Measurements from ENCODE around the gene DUOXA1. TPM values are rescaled to one million over a fixed set of nuclear protein-coding genes. Genes with fewer than 3 reads are reported as not detected.
"Not testable (repeated sequence)": the region's sequence is repeated elsewhere in the genome, so short reads cannot be mapped to it uniquely, and the experiment has no call there.

The DUOXA1 gene
- total RNA-seq, 1 donor from 2014 or later = not detected

- FAIRE-seq (no peak), DNase-seq (ENCODE audit: low spot score in 2 of 2) (no peak)
Measured at GRCh38 chr15:45151998-45152828, 22.5 kb upstream of the DUOXA1 start.

GRCh38 chr15:45150997-45151396, 21.3 kb upstream of the DUOXA1 start:
- FAIRE-seq = no peak
- DNase-seq (ENCODE audit: low spot score in 2 of 2) = no peak

GRCh38 chr15:45150481-45150880, 20.8 kb upstream of the DUOXA1 start:
- no peak for FAIRE-seq
- no peak for DNase-seq (ENCODE audit: low spot score in 2 of 2)

GRCh38 chr15:45149060-45149459, 19.4 kb upstream of the DUOXA1 start:
- FAIRE-seq (no peak), DNase-seq (ENCODE audit: low spot score in 2 of 2) (no peak)

GRCh38 chr15:45148076-45149059, 18.7 kb upstream of the DUOXA1 start:
- DNase-seq (ENCODE audit: low spot score in 2 of 2) (no peak), FAIRE-seq (no peak)

GRCh38 chr15:45147606-45148005, 17.9 kb upstream of the DUOXA1 start:
- FAIRE-seq = no peak

DNA sequence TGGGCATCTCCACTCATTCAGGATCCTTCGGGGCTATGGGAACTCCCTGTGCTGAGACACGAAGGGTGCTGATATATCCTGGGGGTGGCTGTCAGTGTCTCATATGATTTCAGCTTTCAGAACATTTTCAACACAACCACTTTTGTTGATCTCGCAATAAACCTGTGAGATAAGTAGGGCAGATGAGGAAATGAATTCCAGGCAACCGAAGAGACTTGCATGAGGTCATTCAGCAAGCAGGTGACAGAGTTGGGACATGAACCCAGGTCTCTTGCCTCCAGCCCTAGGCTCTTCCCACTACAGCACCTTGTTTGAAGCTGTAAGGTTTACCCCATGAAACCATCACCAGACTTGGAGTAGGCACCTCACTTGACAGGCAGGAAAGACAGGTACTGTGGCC, 16.7 kb upstream of the DUOXA1 start:
- DNase-seq (ENCODE audit: low spot score in 2 of 2) = no peak
- no peak for FAIRE-seq

More at GRCh38 chr15:45147606-45148005, 17.9 kb upstream of the DUOXA1 start:
- DNase-seq (ENCODE audit: low spot score in 2 of 2) = no peak

DNA sequence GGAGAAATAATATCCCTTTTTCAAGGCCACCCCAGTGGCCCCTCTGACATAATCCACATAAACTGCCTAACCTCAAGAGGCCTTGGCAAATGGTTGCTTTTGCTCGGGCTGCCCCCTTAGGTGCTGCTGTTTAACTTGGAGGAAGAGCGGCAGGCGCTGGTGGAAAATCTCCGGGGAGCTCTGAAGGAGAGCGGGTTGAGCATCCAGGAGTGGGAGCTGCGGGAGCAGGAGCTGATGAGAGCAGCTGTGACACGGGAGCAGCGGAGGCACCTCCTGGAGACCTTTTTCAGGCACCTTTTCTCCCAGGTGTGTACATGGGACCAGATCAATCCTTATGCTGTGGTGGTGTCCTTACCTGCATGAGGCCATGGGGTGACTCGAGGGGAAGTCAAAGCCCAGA, 15.1 kb upstream of the DUOXA1 start:
- no peak for DNase-seq (ENCODE audit: low spot score in 2 of 2)
- FAIRE-seq = no peak

DNA sequence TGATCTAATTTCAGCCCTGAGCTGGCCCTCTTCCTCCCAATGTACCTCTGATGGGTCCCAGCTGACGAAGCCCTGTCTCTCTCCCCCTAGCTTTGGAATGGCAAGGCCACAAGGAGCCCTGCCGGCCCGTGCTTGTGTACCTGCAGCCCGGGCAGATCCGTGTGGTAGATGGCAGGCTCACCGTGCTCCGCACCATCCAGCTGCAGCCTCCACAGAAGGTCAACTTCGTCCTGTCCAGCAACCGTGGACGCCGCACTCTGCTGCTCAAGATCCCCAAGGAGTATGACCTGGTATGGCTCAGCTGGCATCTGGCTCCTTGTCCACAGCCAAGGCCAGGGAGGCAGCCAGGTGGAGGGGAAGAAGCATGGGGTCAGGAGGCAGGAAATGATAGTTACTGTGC, 14.3 kb upstream of the DUOXA1 start:
- FAIRE-seq (no peak), DNase-seq (ENCODE audit: low spot score in 2 of 2) (no peak)

GRCh38 chr15:45143056-45143455, 13.4 kb upstream of the DUOXA1 start:
- FAIRE-seq = no peak
- no peak for DNase-seq (ENCODE audit: low spot score in 2 of 2)

DNA sequence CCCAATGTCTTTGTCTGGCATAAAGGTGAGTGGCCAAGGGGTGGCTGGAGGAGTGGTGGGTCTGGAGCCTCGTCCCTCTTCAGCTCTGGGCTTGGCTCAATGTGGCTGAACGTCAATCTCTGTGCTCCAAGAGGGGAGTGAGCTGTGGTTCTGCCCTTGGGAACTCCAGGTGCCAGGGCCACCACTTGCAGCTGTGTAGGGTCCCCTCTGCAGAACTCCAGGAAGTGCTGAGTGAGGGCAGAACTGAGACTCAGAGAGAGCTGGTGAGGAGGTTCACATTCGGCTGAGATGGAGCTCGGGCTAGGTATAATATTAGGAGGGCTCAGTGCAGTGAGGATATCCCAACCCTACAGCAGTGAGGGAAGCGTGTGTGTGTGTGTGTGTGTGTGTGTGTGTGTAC, 11.7 kb upstream of the DUOXA1 start:
- no peak for DNase-seq (ENCODE audit: low spot score in 2 of 2)
- FAIRE-seq = no peak

DNA sequence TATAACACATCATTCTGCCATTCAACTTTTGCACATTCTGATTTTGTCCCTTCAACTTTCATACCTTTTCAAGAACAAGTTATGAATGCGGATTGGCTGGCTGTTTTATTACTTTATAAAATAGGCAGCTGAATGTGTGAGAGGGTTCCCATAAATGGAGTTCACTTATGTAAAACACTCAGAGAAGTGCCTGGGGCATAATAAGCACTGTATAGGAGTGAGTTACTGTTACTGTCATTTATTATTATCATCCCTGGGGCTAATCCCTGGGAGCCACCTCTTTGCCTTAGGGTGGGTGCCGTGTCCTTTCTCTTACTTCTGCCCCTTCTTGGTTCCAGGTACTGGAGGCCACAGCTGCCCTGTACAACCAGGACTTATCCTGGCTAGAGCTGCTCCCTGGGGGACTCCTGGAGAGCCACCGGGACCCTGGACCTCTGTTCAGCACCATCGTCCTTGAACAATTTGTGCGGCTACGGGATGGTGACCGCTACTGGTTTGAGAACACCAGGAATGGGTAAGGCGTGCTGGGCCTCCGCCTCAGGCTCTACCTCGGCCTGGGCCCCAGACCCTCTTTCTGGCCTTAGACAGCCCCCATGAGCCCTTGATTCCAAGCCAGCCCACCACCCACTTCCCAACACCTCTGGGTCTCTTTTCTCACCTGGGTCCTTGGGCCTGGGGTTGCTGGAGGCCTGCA, 11.0 kb upstream of the DUOXA1 start:
- FAIRE-seq (no peak), DNase-seq (ENCODE audit: low spot score in 2 of 2) (no peak)

DNA sequence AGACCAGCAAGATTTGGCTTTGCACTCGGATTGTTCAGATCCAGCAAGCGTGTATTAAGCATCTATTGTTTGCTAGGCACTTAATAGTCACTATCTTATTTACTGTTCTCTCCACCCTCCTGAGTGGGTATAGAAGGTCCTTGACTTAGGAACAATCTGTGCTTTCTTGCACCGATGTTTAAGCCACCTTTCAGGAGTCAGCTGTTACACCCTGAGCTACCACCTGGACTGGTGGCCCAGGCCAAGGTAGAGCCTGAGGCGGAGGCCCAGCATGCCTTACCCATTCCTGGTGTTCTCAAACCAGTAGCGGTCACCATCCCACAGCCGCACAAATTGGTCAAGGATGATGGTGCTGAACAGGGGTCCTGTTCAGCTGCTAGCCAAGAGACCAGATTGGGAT, 10.1 kb upstream of the DUOXA1 start:
- no peak for FAIRE-seq
- DNase-seq (ENCODE audit: low spot score in 2 of 2) = no peak

- FAIRE-seq = no peak
- DNase-seq (ENCODE audit: low spot score in 2 of 2) = no peak
Measured at GRCh38 chr15:45138814-45139765, 9.4 kb upstream of the DUOXA1 start.

- no peak for FAIRE-seq
Measured at GRCh38 chr15:45137703-45138102, 8.0 kb upstream of the DUOXA1 start.

DNA sequence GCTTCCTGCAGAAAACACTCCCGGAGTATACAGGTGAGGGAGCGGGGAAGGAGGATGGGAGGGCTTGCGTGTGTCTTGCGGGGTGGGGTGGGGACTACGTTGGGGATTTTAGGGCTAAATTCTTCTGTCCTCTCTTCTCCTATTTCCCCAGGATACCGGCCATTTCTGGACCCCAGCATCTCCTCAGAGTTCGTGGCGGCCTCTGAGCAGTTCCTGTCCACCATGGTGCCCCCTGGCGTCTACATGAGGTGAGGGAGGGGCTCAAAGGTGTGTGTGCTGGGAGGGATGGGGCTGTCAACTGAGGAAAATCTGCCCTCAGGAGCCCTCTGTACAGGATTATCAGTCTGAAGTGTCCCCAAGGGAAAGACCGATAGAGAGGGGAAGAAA, 6.7 kb upstream of the DUOXA1 start:
- no peak for FAIRE-seq
- DNase-seq (ENCODE audit: low spot score in 2 of 2) = no peak

More at GRCh38 chr15:45137703-45138102, 8.0 kb upstream of the DUOXA1 start:
- DNase-seq (ENCODE audit: low spot score in 2 of 2) = no peak

DNA sequence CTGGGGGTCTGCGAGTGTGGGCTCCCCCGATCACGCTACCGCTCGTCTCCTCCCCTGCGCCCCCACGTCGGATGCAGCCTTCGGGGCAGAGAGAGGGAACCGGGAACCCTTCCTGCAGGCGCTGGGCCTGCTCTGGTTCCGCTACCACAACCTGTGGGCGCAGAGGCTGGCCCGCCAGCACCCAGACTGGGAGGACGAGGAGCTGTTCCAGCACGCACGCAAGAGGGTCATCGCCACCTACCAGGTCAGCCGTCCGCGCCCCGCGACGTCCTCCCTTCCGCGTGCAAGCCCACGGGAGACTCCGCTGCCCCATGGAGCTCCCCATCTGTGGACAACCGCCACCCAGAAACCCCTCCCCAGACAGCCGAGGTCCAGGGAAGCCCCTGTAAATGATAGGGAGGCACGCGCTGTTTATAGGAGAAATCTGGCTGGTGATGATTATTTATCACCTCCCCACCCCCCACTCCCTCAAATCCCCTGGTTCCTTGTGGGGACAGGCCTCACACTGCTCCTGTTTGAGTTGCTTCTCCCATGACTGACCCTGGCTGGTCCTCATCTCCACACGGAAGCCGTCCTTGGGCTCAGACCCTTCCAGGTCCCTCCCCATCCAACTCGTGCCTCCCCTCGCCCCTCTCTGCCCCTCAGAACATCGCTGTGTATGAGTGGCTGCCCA, 6.2 kb upstream of the DUOXA1 start:
- not testable (repeated sequence) for FAIRE-seq; DNase-seq (ENCODE audit: low spot score in 2 of 2)

DNA sequence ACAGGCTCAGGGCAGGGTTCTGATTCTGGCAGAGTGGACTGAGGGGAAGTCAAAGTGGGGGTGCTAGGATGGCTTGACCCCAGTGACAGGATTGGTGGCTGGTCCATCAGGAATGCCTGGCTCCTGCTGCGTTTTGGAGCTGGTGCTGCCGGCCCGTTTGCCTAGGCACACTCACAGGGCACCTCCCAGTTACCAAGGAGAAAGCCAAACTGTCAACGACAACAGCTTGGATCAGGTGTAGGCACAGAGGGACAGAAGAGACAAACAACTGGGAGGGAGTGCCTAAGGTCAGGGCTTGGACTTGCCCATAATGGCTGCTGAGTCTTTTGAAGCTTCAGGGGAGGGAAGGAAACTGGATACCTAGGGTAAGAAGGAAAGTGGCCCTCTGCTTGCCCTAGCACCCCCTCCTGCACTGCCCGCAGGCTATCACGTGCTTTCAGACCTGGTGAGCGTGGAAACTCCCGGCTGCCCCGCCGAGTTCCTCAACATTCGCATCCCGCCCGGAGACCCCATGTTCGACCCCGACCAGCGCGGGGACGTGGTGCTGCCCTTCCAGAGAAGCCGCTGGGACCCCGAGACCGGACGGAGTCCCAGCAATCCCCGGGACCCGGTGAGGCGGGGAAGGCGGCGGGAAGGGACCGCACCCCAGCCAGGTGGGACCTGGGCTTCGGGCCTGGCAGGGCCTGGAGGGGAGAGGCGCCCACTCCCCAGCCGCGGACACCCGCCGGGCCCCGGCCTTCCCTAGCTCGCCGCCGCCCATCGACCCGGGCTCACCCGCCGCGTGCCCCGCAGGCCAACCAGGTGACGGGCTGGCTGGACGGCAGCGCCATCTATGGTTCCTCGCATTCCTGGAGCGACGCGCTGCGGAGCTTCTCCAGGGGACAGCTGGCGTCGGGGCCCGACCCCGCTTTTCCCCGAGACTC, 5.3 kb upstream of the DUOXA1 start:
- no peak for FAIRE-seq
- DNase-seq (ENCODE audit: low spot score in 2 of 2) = no peak
